Measurements from ENCODE around the gene TRIM24.
"Not testable (repeated sequence)": the region's sequence is repeated elsewhere in the genome, so short reads cannot be mapped to it uniquely, and the experiment has no call there.

Gene TRIM24

DNA sequence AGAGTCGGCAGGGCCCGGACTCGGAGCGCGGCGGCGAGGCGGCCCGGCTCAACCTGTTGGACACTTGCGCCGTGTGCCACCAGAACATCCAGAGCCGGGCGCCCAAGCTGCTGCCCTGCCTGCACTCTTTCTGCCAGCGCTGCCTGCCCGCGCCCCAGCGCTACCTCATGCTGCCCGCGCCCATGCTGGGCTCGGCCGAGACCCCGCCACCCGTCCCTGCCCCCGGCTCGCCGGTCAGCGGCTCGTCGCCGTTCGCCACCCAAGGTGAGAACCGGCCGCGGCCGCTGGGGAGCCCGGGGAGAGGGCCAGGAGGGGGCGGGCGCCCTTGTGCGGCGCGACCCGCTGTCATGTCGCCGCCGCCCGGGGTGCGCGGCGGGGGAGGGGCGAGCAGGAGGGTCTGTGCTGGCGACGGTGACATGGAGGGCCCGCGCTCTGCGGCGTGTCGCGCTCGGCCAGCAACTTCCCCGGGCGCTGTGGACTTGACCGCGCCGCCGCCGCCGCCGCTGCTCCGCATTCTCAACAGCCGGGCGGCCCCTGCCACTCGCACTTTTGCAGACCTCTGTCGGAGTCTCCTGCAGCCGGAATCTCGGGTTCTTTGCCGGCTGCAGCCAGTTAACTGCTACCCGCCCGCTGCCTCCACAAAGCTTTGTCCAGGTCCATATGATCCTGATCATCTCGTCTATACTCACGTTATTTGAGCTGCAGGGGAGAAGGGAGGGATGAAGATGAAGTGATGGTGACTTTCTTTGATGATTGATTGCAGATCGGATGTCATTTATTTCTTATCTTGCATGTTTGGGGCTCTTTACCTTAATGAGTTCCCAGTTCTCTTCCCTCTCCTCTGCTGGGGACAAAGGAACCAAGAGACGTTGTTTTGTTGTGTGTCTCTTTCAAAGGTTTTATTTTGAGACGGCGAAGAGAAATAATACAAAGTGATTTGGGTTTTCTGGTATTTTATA lies 869 bp downstream of the TRIM24 start:
- DNase-seq (ENCODE audit: low read depth in 2 of 3, low spot score in 1 of 3): peak in 2 of 3 donors; percentile 21 to 44

DNA sequence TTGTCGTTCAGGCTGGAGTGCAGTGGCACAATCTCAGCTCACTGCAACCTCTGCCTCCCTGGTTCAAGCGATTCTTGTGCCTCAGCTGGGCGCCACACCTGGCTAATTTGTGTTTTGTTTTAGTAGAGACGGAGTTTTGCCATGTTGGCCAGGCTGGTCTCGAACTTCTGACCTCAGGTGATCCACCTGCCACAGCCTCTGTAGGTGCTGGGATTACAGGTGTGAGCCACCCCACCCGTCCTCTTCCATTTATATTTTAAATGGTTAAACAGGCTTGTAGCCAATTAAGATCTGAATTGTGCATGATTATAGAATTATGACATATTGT lies 3.2 kb downstream of the TRIM24 start:
- not testable (repeated sequence) for DNase-seq (ENCODE audit: low read depth in 2 of 3, low spot score in 1 of 3)

DNA sequence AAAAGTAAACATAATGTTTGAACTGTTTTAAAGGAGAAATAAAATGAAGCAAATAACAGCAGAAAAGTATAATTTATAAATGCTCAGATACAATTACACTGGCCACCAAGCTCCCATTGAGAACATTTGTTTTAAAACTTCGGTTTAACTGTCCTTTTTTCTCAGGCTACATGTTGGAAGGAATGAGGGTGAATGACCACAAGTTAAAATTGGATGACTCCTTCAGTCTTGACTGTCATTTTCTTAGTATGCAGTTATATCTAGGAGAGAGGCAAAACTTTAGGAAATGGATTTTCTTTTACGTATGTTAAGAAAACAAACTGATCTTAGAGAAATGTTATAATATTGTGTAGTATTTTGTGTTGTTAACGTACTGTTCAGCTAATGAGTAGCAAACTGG lies 5.0 kb downstream of the TRIM24 start:
- no peak for DNase-seq (ENCODE audit: low read depth in 2 of 3, low spot score in 1 of 3)

DNA sequence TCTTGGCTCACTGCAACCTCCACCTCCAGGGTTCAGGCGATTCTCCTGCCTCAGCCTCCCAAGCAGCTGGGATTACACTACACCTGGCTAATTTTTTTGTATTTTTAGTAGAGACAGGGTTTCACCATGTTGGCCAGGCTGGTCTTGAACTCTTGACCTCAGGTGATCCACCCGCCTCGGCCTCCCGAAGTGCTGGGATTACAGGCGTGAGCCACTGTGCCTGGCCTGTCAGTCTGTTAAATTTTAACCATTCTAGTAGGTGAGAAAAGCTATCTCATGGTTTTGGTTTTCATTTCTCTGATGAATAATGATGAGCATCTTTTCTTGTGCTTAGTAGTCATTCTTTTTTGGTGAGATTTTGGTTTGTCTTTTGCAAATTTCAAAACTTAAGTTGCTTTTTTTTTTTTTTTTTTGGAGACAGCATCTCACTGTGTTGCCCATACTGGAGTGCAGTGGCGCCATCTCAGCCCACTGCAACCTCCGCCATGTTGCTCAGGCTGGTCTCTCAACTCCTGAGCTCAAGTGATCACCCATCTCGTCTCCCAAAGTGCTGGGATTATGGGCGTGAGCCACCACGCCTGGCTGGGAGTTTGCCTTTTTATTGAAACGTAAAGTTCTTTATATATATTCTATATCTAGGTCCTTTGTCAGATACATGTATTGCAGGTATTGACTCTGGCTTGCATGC lies 6.2 kb downstream of the TRIM24 start:
- DNase-seq (ENCODE audit: low read depth in 2 of 3, low spot score in 1 of 3): not testable (repeated sequence)

DNA sequence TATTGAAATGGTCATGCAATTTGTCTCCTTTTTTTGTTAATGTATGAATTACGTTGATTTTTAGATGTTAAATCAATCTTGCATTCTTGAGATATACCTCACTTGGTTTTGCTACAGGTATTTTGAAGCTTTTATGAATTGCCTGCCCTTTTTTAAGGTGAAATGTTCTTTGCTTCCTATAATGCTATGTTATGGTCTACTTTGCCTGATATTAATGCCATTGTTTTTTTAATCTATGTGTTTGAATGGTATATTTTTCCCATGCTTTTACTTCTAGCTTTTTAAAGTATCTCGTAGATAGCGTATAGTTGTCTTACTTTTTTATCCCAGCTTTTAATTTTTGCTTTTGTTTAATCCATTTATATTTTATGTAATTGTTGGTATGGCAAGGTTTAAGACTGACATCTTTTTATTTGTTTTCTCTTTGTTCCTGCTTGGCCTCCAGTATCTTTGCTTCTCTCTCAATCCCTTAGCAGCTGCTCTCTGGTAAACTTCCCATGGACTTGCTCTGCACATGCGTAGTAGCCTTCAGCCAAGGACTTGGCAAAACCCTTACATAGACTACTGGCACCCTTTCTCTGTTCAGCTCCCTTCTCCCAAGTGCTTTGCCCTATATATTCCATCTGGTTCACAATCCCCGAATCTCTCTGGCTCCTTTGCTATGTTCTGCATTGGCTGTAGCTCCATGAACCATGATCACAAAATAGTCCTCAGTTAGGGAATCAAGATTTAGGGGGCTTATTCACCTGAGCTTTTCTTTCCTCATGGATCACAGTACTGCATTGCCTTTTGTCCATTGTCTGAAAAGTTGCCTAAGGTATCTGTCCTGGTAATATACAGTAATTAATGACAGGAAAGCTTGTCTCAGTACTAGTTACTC lies 8.4 kb downstream of the TRIM24 start:
- no peak for DNase-seq (ENCODE audit: low read depth in 2 of 3, low spot score in 1 of 3)

DNA sequence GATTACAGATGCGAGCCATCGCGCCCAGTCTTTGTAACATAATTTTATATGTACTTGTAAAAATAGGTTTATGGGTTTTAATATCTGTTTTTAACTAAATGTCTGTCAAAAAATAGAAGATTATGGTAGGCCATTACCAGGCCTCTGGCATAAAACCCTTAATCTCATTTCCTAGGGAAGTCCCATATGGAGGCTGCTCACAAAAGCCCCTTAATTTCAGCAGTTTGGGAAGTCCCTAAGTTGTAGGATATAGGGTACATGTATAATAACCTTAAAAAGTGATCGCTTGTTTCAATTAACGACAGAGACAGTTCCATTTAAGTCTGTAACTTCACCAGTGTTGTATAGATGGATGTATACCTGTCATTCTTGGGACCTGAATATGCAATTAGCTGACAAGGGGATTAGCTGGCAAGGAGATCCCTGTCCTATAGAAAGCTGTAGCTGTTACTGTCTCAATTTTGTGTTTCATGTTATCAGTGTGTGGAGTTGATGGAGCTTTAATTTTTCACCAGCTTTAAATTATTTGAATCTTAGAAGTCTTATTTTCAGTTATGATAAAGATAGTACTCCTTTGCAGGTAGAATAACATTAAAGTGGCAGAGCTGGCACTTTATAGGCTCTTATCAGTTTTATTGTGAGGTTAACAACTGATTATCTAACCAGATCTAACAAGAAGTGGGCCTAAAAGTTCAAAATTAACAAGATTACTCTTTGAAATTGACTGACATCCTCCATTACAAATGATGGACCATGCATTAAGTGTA lies 10.5 kb downstream of the TRIM24 start:
- DNase-seq (ENCODE audit: low read depth in 2 of 3, low spot score in 1 of 3): no peak

DNA sequence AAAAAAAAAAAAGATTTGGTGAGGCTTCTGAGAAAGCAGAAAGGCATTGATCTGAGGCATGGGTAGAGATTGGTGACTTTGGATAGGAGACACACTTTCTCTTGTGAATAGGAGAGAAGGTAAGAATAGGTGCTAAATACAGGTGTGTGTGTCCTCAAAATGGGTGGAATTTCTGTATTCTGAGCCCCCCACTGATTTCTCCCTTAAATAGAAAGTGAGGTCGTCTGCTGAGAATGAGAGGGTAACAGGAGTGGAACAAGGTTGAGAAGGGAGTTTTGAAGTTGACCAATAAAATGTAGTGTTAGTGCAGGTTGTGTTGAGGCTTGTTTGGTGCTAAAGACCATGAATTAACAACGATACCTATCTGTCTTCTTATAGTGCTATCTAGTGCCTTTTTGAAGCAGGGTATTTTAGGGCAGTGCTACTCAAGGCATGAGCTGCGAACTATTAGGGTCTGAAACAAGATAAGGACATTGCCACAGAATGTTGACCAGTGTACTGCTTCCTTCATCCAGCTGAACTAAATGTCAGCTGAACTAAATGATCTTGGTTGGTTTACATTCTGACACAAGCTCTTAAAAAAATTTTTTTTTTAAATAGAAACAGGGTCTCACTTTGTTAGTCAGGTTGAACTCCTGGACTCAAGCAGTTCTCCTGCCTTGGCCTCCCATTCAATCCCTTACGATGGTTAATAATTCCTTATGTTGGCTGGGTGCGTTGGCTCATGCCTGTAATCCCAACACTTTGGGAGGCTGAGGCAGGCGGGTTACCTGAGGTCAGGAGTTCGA lies 12.4 kb downstream of the TRIM24 start:
- no peak for DNase-seq (ENCODE audit: low read depth in 2 of 3, low spot score in 1 of 3)

DNA sequence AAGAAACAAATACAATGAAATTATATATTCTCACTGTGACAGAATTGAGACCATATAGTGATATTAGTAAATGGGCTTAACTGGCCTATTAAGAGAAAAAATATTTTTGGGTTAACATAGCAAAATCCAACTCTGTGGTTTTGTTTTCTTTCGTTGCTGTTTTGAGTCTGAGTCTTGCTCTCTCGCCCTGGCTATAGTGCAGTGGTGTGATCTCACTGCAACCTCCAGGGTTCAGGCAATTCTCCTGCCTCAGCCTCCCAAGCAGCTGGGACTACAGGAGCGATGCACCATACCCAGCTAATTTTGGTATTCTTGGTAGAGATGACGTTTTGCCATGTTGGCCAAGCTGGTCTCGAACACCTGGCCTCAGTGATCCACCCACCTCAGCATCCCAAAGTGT lies 15.3 kb downstream of the TRIM24 start:
- DNase-seq (ENCODE audit: low read depth in 2 of 3, low spot score in 1 of 3): no peak

DNA sequence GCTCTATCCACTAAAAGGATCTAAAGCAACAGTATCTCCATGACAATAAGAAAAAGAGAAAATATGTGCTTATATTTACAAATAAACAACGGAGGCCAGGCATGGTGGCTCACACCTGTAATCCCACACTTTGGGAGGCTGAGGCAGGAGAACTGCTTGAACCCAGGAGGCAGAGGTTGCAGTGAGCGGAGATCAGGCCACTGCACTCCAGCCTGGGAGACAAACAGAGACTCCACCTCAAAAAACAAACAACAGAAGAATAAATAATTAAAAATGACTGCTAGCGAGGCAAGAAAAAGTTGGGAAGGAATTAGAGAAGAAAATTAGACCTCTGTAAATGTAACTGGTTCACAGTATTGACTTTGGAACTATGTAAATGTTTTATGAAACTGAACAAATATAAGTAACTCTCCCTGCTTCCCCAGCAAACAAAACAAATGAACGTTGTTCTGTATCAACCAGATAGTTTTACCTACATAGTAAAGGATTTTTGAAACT lies 17.1 kb downstream of the TRIM24 start:
- no peak for DNase-seq (ENCODE audit: low read depth in 2 of 3, low spot score in 1 of 3)

DNA sequence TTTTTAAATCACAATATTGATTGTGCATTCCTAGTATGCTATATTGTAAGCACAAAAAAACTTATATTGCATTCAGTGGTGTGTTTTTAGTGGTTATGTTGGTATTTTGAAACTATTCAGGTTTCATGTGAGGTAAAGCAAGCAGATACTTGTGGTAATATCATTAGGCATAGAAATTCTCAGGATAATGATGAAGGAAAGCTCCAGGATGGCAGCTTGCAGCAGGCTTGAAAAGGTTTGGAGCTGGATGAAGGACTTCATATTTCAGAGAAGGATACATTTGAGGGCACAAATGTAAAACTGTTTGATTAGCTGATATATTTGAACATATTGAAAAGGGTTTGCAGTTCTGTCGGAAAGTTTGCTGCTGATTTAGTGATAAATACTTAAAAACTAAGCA lies 17.5 kb downstream of the TRIM24 start:
- no peak for DNase-seq (ENCODE audit: low read depth in 2 of 3, low spot score in 1 of 3)

DNA sequence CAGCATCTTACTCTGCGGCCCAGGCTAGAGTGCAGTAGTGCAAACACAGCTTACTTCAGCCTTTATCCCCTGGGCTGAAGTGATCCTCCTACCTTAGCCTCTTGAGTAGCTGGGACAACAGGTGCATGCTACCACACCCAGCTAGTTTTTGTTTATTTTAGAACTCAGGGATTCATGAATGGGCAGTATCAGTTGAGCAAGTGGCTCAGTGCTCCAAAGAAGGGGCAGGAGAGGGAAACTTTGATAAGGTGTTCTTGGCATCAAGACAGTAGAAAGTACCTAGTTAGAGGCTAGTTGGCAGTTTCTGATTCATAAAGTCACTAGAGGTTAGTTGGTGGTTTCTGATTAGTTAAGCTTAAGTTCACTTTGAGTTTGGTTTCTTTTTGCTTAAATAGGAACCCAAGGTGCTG lies 18.4 kb downstream of the TRIM24 start:
- no peak for DNase-seq (ENCODE audit: low read depth in 2 of 3, low spot score in 1 of 3)

DNA sequence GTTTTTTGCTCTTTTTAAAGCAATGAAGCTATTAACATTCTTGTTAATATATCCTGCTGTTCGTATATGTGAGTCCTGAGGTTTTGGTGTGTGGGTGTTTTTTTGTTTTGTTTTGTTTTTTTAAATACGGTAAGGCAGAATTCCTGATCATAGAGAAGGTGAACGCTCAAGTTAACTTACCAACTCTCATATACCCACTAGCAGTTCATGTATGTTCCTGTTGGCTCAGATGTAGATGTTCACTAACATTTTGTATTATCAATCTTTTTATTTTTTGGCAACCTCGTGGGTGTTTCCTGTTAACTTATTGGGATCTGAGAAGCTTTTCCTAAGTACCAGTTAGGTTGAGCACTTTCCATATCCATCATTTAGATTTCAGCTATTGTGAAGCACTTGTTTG lies 20.5 kb downstream of the TRIM24 start:
- no peak for DNase-seq (ENCODE audit: low read depth in 2 of 3, low spot score in 1 of 3)

DNA sequence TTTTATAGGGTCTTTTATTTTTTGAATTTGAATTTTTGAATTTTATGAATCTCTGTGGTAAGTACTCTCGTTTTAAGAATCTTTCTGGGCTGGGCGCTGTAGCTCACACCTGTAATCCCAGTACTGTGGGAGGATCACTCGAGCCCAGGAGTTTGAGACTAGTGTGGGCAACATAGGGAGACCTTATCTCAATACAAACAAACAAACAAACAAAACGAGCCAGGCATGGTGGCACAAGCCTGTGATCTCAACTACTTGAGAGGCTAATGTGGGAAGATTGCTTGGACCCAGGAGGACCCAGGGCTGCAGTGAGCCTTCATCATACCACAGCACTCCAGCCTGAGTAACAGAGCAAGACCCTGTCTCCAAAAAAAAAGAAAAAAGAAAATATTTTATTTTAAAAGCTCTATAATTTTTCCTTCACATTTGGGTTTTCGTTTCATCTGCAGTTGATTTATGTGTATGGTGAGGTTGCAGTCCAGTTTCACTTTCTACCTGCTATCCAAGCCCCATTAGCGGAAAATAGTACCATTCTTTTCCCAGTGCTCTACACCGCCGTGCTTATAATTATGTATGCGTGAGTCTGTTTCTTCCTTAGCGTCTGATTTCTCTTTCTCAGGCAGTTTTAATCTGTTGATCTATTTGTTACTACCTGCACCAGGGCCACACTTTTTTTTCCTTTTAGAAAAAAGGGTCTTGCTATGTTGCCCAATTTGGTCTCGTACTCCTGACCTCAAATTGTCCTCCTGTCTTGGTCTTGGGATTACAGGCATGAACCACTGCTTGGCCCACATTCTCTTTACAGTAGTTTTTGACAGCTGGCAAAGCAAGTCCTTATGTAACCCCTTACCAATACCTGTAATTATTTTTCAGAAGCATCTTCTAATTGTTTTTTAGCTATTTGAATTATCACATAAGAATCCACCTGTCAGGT lies 21.7 kb downstream of the TRIM24 start:
- DNase-seq (ENCODE audit: low read depth in 2 of 3, low spot score in 1 of 3): no peak

DNA sequence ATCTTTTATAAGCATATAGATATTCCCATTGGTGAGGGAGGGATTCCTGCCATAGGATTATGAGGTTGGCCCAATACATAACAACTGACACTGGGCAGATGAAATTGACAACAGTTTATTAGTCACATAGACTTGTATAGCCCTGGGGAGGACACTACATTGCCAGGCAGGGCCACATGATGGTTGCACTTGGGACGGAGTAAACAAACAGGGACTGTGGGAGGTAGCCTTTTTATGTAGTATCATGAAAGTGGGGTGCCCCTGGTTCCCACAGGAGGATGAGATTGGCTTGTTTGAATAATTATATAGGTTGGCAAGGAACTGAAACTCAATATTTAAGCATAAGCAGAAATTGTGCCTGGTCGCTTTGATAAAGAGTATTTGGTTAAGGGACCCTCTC lies 23.5 kb downstream of the TRIM24 start:
- DNase-seq (ENCODE audit: low read depth in 2 of 3, low spot score in 1 of 3): no peak

DNA sequence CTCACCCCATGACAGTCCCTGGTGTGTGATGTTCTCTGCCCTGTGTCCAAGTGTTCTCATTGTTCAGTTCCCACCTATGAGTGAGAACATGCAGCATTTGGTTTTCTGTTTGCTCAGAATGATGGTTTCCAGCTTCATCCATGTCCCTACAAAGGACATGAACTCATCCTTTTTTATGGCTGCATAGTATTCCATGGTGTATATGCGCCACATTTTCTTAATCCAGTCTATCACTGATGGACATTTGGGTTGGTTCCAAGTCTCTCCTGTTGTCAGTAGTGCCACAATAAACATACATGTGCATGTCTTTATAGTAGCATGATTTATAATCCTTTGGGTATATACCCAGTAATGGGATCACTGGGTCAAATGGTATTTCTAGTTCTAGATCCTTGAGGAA lies 25.4 kb downstream of the TRIM24 start:
- DNase-seq (ENCODE audit: low read depth in 2 of 3, low spot score in 1 of 3): not testable (repeated sequence)

DNA sequence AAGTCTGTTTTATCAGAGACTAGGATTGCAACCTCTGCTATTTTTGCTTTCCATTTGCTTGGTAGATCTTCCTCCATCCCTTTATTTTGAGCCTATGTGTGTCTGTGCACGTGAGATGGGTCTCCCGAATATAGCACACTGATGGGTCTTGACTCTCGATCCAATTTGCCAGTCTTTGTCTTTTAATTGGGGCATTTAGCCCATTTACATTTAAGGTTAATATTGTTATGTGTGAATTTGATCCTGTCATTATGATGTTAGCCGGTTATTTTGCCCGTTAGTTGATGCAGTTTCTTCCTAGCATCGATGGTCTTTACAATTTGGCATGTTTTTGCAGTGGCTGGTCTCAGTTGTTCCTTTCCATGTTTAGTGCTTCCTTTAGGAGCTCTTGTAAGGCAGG lies 29.1 kb downstream of the TRIM24 start:
- DNase-seq (ENCODE audit: low read depth in 2 of 3, low spot score in 1 of 3): not testable (repeated sequence)

DNA sequence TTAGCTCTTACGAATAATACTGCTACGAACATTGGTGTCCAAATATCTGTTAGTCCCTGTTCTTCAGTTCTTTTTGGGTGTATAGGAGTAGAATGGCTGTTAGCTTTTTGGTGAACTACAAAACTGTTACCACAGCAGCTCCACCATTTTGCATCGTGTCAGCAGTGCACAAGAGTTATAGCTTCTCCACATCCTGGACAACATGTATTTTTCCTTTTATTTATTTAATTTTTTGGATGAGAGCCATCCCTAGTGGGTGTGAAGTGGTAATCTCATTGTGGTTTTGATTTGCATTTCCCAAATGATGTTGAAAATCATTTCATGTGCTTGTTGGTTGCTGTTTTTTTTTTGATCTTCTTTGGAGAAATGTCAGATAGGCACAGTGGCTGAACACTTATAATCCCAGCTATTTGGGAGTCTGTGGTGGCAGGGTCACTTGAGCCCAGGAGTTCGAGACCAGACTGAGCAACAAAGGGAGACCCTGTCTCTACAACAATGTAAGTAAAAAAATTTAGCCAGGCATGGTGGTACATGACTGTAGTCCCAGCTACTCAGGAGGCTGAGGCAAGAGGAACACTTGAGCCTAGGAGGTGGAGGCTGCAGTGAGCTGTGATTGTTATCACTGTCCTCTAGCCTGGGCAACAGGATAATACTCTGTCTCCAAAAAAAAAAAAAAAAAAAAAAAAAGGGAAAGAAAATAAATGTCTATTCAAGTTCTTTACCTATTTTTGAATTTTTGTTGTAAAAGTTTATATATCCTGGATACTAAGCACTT lies 31.7 kb downstream of the TRIM24 start:
- DNase-seq (ENCODE audit: low read depth in 2 of 3, low spot score in 1 of 3): no peak

DNA sequence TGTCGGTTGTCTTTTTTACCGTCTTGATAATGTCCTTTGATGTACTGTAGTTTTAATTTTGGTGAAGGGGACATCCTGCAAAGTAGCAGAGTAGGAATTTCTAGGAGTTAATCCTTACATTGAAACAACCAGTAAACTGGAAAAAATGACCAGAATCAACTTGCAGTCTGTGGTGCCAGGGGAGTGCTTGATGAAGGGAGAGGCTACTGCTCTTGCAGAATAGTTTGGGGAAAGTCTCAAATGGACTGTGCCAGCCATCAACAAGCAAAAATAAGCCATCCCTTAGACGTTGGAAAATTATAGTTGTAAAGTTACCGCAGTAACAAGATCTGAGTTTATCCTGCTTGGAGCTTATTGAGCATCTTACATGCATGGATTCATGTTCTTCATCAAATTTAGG lies 32.4 kb downstream of the TRIM24 start:
- DNase-seq (ENCODE audit: low read depth in 2 of 3, low spot score in 1 of 3): no peak
